Suprapubic skin (tissue), 3 donors: ENCODE measurements around the gene C17orf58.
A peak's percentile ranks its signal among the peaks of the same experiment; 100 is the strongest.
"Not testable (repeated sequence)": the region's sequence is repeated elsewhere in the genome, so short reads cannot be mapped to it uniquely, and the experiment has no call there.

Experiments used
- EP300 ChIP-seq: sonication (generic); formaldehyde crosslinking; IDR thresholded peaks from one replicate; pipeline ENCODE4 v1.6.1; 2017; ENCODE audit warnings: antibody characterized with exemption
- TF ChIP-seq, protein P1 (sequence below), 2 donors: fragments of 200-600 bp in 1 of 2; fragments of 450-650 bp in 1 of 2; sonication (generic) in 1 of 2; IDR thresholded peaks; one replicate each; pipeline ENCODE4 v1.5.1; 2016 to 2019; ENCODE audit warnings: antibody characterized with exemption in 2 of 2, mild to moderate bottlenecking in 1 of 2, moderate library complexity in 1 of 2

DNA sequence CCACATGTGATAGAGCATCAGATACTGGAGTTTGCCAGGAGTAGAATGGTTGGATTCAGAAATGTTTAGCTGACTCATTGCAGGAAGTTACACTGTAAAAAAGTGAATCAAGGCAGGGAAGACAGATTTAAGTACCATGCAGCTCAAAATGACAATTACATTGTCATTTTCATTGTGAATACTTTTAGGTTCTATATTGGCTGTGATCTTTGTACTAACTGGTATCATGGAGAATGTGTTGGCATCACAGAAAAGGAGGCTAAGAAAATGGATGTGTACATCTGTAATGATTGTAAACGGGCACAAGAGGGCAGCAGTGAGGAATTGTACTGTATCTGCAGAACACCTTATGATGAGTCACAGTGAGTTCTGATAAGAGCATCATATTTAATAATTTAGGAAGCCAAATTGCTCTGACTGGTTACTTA, 33.1 kb downstream of the C17orf58 start:
- not testable (repeated sequence) for TF ChIP-seq EP300
- TF ChIP-seq, protein P1, sequence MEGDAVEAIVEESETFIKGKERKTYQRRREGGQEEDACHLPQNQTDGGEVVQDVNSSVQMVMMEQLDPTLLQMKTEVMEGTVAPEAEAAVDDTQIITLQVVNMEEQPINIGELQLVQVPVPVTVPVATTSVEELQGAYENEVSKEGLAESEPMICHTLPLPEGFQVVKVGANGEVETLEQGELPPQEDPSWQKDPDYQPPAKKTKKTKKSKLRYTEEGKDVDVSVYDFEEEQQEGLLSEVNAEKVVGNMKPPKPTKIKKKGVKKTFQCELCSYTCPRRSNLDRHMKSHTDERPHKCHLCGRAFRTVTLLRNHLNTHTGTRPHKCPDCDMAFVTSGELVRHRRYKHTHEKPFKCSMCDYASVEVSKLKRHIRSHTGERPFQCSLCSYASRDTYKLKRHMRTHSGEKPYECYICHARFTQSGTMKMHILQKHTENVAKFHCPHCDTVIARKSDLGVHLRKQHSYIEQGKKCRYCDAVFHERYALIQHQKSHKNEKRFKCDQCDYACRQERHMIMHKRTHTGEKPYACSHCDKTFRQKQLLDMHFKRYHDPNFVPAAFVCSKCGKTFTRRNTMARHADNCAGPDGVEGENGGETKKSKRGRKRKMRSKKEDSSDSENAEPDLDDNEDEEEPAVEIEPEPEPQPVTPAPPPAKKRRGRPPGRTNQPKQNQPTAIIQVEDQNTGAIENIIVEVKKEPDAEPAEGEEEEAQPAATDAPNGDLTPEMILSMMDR (IDR thresholded peaks at IDR 0.05) = peak; percentile 58 to 62
